Activated gamma-delta T cell treated with anti-CD3 and anti-CD28 coated beads, Interleukin-2, amount 50 U/mL, for 16 hours (primary cell): ENCODE data around the gene MTHFD2L.

Source experiments
- DNase-seq: peaks from one replicate; pipeline ENCODE4 v3.0.0-alpha.2; 2020; ENCODE audit warnings: low read depth

Gene MTHFD2L

GRCh38 chr4:74132944-74133343 is 25.0 kb upstream of the MTHFD2L start:
- no peak for DNase-seq

GRCh38 chr4:74133786-74134499 is 24.0 kb upstream of the MTHFD2L start:
- peak; percentile 5 for DNase-seq

DNA sequence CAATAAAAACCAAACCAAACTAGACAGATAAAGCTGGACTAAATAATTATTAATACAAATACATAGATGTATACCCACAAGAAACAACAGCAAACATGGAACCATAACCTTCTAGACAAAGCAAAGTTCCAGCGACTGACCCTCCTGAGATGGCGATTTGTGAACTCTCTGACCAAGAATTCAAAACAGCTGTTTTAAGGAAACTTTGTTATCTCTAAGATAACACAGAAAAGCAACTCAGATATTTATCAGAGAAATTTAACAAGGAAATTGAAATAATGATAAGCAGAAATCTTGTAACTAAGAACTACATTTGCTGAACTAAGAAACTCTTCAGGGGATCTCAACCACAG is 23.4 kb upstream of the MTHFD2L start:
- DNase-seq, result no peak

GRCh38 chr4:74146581-74147129 is 11.3 kb upstream of the MTHFD2L start:
- DNase-seq, result no peak

DNA sequence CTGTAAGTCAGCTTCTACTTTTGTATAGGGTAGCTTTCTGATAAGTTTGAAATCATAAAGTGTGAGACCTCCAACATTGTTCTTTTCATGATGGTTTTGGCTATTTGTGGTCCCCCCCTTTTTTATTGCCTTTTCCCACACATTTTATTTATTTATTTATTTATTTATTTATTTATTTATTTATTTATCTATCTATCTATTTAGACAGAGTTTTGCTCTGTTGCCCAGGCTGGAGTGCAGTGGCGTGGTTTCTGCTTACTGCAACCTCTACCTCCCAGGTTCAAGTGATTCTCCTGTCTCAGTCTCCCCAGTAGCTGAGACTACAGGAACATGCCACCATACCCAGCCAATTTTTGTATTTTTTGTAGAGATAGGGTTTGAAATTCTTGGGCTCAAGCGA is 9.7 kb upstream of the MTHFD2L start:
- no peak for DNase-seq

GRCh38 chr4:74152836-74153235 is 5.1 kb upstream of the MTHFD2L start:
- no peak for DNase-seq

- no peak for DNase-seq
These were observed 1.4 kb upstream of the MTHFD2L start for GRCh38 chr4:74156521-74156920.

- DNase-seq, result no peak
These were observed 764 bp upstream of the MTHFD2L start for GRCh38 chr4:74157154-74157553.

- DNase-seq, result no peak
These were observed 686 bp downstream of the MTHFD2L start for GRCh38 chr4:74158466-74159142.

DNA sequence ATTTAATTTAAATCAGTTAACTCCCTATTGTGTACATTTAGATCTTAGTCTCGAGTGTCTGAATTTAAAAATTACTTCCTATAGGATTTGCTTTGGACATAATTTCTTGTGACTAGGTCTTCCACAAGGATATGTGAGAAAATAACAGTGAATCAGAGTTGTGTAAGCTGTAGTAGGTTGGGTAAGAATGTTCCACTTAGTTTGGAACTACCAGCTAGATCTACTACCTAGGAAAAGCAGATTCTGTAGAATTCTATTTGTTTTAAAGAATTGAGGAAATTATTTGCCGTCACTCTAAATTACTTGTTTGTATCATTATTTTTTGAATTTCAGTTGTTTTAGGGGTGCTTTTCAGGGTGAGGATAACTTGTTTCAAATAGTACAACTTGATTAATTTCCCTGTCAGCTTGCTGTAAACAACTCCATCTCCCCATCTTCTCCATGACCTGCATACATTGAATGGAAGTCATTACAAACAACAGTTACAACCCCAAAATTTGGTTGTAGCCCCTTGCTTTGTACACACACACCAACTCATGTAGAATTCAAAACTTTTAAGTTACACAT is 1.3 kb downstream of the MTHFD2L start:
- no peak for DNase-seq

DNA sequence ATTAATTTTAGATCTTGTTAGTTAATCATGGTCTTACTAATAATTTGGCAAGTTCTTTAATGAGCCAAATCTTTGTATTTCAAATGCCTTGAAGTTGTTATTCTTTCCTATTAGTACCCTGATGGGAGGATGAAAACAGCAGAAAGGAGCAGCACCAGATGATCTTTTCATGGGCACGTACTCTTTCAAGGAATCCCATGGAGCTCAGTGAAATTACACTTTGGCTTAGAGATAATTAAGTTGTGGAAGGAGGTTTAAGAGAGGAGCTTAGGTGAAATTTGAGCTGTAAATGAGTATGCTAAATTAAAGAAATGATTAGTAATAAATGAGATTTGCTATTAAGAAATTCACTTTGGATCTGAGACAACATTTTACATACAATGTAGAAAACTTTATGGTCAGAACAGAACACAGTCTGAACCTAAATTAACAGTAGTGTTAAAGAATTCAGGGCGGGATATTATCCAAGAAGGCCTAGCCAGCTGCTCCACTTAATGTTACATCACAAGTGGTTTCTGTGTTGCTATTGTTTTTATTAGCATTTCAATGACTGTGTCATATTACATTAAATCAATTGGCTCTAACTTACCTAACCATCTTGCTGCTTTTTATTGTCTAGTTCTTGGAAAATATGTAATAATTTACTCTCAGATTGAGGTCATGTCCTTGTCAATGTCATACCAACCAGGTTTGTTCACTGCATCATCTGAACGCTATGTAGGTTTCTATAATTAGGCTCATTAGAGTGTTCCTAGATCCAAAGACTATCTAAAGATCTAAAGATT is 3.9 kb downstream of the MTHFD2L start:
- DNase-seq, result no peak

DNA sequence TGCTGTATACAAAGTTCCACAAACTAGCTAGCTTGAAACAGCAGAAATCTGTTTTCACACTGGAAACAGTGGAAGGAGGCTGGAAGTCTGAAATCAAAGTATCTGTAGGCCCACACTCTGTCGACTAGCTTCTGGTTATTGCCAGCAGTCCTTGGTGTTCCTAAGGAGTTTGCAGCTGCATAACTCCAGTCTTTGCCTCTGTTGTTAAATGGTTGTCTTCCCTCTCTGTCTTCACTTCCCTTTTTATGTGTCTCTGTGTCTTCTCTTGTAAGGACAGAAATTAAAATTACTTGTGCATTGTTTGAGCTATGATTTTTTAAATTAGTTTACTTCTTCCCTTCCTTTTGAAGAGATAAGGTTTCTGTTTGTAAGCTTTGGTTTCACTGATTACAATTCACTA is 8.2 kb downstream of the MTHFD2L start:
- no peak for DNase-seq

- no peak for DNase-seq
These were observed 8.9 kb downstream of the MTHFD2L start for GRCh38 chr4:74166818-74167217.

DNA sequence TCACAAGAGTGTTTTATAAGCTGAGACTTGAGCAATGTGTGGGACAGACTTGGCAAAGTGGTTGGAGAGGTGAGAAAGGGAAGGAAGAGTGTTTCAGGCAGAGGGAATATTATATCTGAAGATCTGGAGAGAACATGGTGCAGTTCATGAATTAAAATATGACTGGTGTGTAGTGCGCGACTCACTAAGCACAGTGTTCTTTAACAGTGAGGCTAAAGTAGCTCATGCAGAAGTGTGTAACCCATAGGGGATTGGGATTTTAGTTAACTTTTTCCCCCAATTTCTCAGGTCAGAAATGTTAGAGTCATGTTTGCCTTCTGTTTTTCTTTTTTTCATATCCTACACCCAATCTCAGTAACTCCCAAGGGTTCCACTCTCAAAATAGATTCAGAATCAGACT is 9.7 kb downstream of the MTHFD2L start:
- no peak for DNase-seq

DNA sequence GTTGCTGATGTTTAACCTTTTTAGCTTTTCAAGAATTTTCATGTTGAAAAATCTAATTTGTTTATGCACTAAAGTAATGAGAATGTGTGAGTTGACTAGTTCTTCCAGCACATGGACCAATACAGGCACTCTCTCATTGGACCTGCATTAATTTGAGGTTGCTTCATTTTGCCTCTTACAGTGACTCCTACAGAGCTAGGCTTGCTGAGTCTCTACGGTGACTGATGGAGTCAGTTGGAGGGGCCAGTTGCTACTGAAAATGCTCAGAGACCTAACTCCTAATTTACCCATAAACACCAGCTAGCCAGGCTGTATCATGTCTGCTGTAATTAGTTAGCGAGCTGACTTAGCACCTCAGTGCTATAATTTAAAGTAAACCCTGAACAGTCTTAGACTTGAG is 10.9 kb downstream of the MTHFD2L start:
- DNase-seq, result no peak

GRCh38 chr4:74173321-74173720 is 15.4 kb downstream of the MTHFD2L start:
- DNase-seq, result no peak

- no peak for DNase-seq
These were observed 16.5 kb downstream of the MTHFD2L start for GRCh38 chr4:74174421-74174820.

DNA sequence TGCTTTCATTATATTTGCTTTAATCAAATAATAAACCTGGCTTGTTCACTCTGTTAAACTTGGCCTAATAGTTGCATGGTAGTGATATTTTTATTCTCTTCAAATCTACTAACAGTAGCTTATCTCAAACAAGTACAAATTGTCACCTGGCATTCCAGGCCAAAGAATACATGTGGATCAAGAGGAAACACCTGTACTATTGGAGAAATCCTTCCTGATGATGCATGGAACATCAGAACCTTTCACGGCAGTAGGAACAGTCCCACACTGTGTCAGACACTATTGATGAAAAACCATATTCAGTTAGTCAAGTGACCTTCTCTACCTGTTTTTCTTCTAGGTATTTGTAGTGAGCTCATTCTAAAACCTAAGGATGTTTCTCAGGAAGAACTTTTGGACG is 17.0 kb downstream of the MTHFD2L start:
- DNase-seq, result no peak

- DNase-seq, result no peak
These were observed 17.5 kb downstream of the MTHFD2L start for GRCh38 chr4:74175379-74175778.

- DNase-seq, result no peak
These were observed 20.9 kb downstream of the MTHFD2L start for GRCh38 chr4:74178798-74179197.

DNA sequence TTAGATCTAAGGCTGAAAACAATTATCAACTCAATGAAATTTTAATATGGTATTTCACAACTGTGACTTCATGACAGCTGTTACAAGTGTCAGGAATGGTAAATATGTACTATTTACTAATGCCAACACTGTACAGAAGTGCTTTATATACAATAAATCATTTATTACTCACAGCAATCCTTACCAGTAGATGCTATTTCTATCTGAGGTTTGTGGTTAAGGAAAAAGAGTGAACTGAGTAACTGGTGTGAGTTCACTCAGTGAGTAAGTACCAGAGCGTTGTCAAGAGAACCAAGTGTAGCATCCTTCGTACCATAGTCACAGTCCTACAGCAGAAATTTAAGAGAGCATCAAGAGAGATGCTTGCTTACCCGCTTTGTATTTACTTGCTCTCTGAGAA is 23.3 kb downstream of the MTHFD2L start:
- no peak for DNase-seq

DNA sequence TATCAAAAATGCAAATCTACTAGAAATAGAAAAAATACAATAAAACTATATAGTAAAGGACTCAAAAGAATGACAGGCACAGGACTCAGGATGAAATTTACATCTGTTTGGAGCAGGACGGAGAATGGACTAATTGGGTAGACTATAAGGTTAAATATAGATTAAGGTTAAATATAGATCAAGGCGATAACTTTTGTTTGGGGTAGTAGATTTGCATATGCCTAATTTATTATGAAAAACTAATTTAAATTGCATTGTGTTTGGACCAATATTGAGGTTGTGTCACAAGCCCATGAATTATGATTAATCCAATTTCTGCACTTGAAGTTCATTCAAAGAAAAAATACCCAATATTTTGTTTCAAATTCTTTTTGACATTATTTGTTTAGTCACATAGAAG is 31.0 kb downstream of the MTHFD2L start:
- DNase-seq, result no peak
